NCI-H2029 (cell line): ENCODE data around the gene IKZF4.
"Not testable (repeated sequence)": the region's sequence is repeated elsewhere in the genome, so short reads cannot be mapped to it uniquely, and the experiment has no call there.

ENCODE experiments used
- DNase-seq: peaks from one replicate; lab custom pipeline; 2025; lab: John Stamatoyannopoulos, UW

The IKZF4 gene

GRCh38 chr12:55999522-55999921 is 21.3 kb upstream of the IKZF4 start:
- not testable (repeated sequence) for DNase-seq

- not testable (repeated sequence) for DNase-seq
Observed at GRCh38 chr12:55999999-56000540, 20.8 kb upstream of the IKZF4 start.

- no peak for DNase-seq
Observed at GRCh38 chr12:56001487-56002100, 19.2 kb upstream of the IKZF4 start.

- not testable (repeated sequence) for DNase-seq
Observed at GRCh38 chr12:56003376-56003775, 17.5 kb upstream of the IKZF4 start.

GRCh38 chr12:56004211-56004610 is 16.6 kb upstream of the IKZF4 start:
- no peak for DNase-seq

GRCh38 chr12:56007564-56008559 is 13.0 kb upstream of the IKZF4 start:
- DNase-seq: peak; percentile 28

- DNase-seq: no peak
Observed at GRCh38 chr12:56010111-56010570, 10.7 kb upstream of the IKZF4 start.

GRCh38 chr12:56011509-56012090 is 9.2 kb upstream of the IKZF4 start:
- DNase-seq: no peak

GRCh38 chr12:56013482-56013881 is 7.4 kb upstream of the IKZF4 start:
- no peak for DNase-seq

GRCh38 chr12:56014205-56014604 is 6.6 kb upstream of the IKZF4 start:
- peak; percentile 66 for DNase-seq

GRCh38 chr12:56017181-56017580 is 3.7 kb upstream of the IKZF4 start:
- DNase-seq: no peak

GRCh38 chr12:56018356-56018755 is 2.5 kb upstream of the IKZF4 start:
- DNase-seq: no peak

- no peak for DNase-seq
Observed at GRCh38 chr12:56021889-56022497, 1.1 kb downstream of the IKZF4 start.

- no peak for DNase-seq
Observed at GRCh38 chr12:56028511-56029165, 7.8 kb downstream of the IKZF4 start.

- DNase-seq: no peak
Observed at GRCh38 chr12:56029166-56029519, 8.3 kb downstream of the IKZF4 start.

- DNase-seq: peak; percentile 12
Observed at GRCh38 chr12:56029666-56030293, 8.9 kb downstream of the IKZF4 start.

- DNase-seq: no peak
Observed at GRCh38 chr12:56031987-56032386, 11.1 kb downstream of the IKZF4 start.

GRCh38 chr12:56034586-56035332 is 13.9 kb downstream of the IKZF4 start:
- no peak for DNase-seq

- no peak for DNase-seq
Observed at GRCh38 chr12:56037161-56037560, 16.3 kb downstream of the IKZF4 start.

- no peak for DNase-seq
Observed at GRCh38 chr12:56038022-56038655, 17.3 kb downstream of the IKZF4 start.
